A549 (cell line): ENCODE data around the gene TCP1. TPM values are rescaled to one million over a fixed set of nuclear protein-coding genes. Genes with fewer than 3 reads are reported as not detected.

Experiments used
- ATAC-seq, 2 experiments: fragments of 200-7000 bp in 1 of 2; fragments of >200 bp in 1 of 2; cut with Nextera tagmentation in 1 of 2; cut with Tn5 transposase in 1 of 2; 3 replicates each; pipeline versions ENCODE4 v1.8.0 to v1.9.1; 2018 to 2020; ENCODE audit warnings: mild to moderate bottlenecking in 1 of 2, moderate library complexity in 1 of 2
- CTCF ChIA-PET: fragments of 300-600 bp; sonication (Branson Sonifier 250); formaldehyde crosslinking; extraction: SDS; loops from one replicate; lab custom pipeline; 2021; ENCODE audit warnings: antibody characterized with exemption, inconsistent platforms; lab: Yijun Ruan, JAX
- POLR2A ChIA-PET: fragments of 350-600 bp; formaldehyde crosslinking; extraction: SDS; loops from one replicate; lab custom pipeline; 2021; ENCODE audit warnings: antibody characterized with exemption, inconsistent platforms; lab: Yijun Ruan, JAX
- DNase-seq, 2 experiments: peaks; one replicate each; pipeline versions ENCODE4 v3.0.0 to v3.0.0-alpha.2; 2011 to 2016; ENCODE audit warnings: low read depth in 1 of 2, low spot score in 1 of 2
- FAIRE-seq: peaks from 2 replicates; lab custom pipeline; 2011; peaks lifted over from hg19 to GRCh38; lab: Jason Lieb, UNC
- H3K27ac ChIP-seq, 2 experiments: fragments of >200 bp; sonication (Bioruptor Twin); formaldehyde crosslinking; 3 replicates each; pipeline ENCODE4 v1.5.1; 2016 to 2017
- H3K4me1 ChIP-seq: fragments of >200 bp; sonication (Bioruptor Twin); formaldehyde crosslinking; 3 replicates; pipeline ENCODE4 v1.6.1; 2016
- H3K4me2 ChIP-seq: fragments of >200 bp; sonication (Bioruptor Twin); formaldehyde crosslinking; 3 replicates; pipeline ENCODE4 v1.6.1; 2016
- H3K4me3 ChIP-seq: fragments of >200 bp; sonication (Bioruptor Twin); formaldehyde crosslinking; 3 replicates; pipeline ENCODE4 v1.5.1; 2016
- H3K9me3 ChIP-seq: fragments of >200 bp; sonication (Bioruptor Twin); formaldehyde crosslinking; 3 replicates; pipeline ENCODE4 v1.6.1; 2016
- ATOH8 ChIP-seq: fragments of 250-450 bp; sonication (Bioruptor Pico); IDR thresholded peaks from 2 replicates; pipeline ENCODE4 v1.5.0; 2020; ENCODE audit warnings: low read depth, mild to moderate bottlenecking, moderate library complexity
- CHD4 ChIP-seq: fragments of 200-600 bp; sonication (generic); IDR thresholded peaks from 2 replicates; pipeline ENCODE4 v1.6.1; 2016; ENCODE audit warnings: antibody characterized with exemption, mild to moderate bottlenecking, borderline replicate concordance
- E2F6 ChIP-seq: IDR thresholded peaks from 2 replicates; pipeline ENCODE4 v1.6.1; 2012; ENCODE audit warnings: low read depth, borderline replicate concordance
- EHMT2 ChIP-seq: fragments of 200-600 bp; sonication (generic); IDR thresholded peaks from 2 replicates; pipeline ENCODE4 v1.6.1; 2016; ENCODE audit warnings: antibody characterized with exemption, low read depth, mild to moderate bottlenecking, moderate library complexity
- EP300 ChIP-seq, 2 experiments: fragments of >200 bp; sonication (Bioruptor Twin); formaldehyde crosslinking; IDR thresholded peaks; 2 replicates in 1 of 2; 3 replicates in 1 of 2; pipeline ENCODE4 v1.6.1; 2016 to 2017
- FOSB ChIP-seq: fragments of 250-450 bp; sonication (Bioruptor Pico); IDR thresholded peaks from 2 replicates; pipeline ENCODE4 v1.5.0; 2020; ENCODE audit warnings: mild to moderate bottlenecking, moderate library complexity
- HOXB13 ChIP-seq: fragments of 250-450 bp; sonication (Bioruptor Pico); IDR thresholded peaks from 2 replicates; pipeline ENCODE4 v1.5.0; 2020; ENCODE audit warnings: low read depth, mild to moderate bottlenecking, moderate library complexity
- JUN ChIP-seq, 2 experiments: fragments of >200 bp; sonication (Bioruptor Twin); formaldehyde crosslinking; IDR thresholded peaks; 2 replicates in 1 of 2; 3 replicates in 1 of 2; pipeline ENCODE4 v1.6.1; 2016 to 2017
- KDM5A ChIP-seq: fragments of 200-600 bp; sonication (generic); IDR thresholded peaks from 2 replicates; pipeline ENCODE4 v1.6.1; 2016; ENCODE audit warnings: antibody characterized with exemption, mild to moderate bottlenecking
- MAFK ChIP-seq: fragments of 450-650 bp; IDR thresholded peaks from 2 replicates; pipeline ENCODE4 v1.6.1; 2014; ENCODE audit not compliant: partially characterized antibody
- MYC ChIP-seq: IDR thresholded peaks from 2 replicates; pipeline ENCODE4 v1.6.1; 2012; ENCODE audit warnings: mild to moderate bottlenecking, inconsistent platforms, low read length, improper control_type of control experiment, borderline replicate concordance
- NPAS2 ChIP-seq: fragments of 250-450 bp; sonication (Bioruptor Pico); IDR thresholded peaks from 2 replicates; pipeline ENCODE4 v1.8.0; 2022; ENCODE audit warnings: mild to moderate bottlenecking, moderate library complexity, borderline replicate concordance
- PHF8 ChIP-seq: fragments of 200-600 bp; sonication (generic); IDR thresholded peaks from 2 replicates; pipeline ENCODE4 v1.6.1; 2016; ENCODE audit warnings: low read depth, mild to moderate bottlenecking, antibody characterized with exemption, moderate library complexity, borderline replicate concordance
- POLR2AphosphoS2 ChIP-seq: conservative IDR thresholded peaks from 2 replicates; pipeline ENCODE4 v1.6.1; 2012; ENCODE audit warnings: low read length, improper control_type of control experiment, inconsistent platforms
- RAD21 ChIP-seq, 2 experiments: fragments of >200 bp in 1 of 2; sonication (Bioruptor Twin) in 1 of 2; formaldehyde crosslinking in 1 of 2; IDR thresholded peaks in 1 of 2; conservative IDR thresholded peaks in 1 of 2; 2 replicates in 1 of 2; 3 replicates in 1 of 2; pipeline ENCODE4 v1.6.1; 2012 to 2018; ENCODE audit warnings: inconsistent platforms in 1 of 2
- RNF2 ChIP-seq: fragments of 200-600 bp; sonication (generic); IDR thresholded peaks from 2 replicates; pipeline ENCODE4 v1.6.1; 2016; ENCODE audit warnings: low read depth, mild to moderate bottlenecking, antibody characterized with exemption, moderate library complexity, borderline replicate concordance
- SMC3 ChIP-seq: fragments of >200 bp; sonication (Bioruptor Twin); formaldehyde crosslinking; IDR thresholded peaks from 3 replicates; pipeline ENCODE4 v1.6.1; 2018; ENCODE audit warnings: inconsistent platforms
- USF2 ChIP-seq: fragments of 450-650 bp; IDR thresholded peaks from 2 replicates; pipeline ENCODE4 v1.6.1; 2014; ENCODE audit warnings: antibody characterized with exemption
- ZFP36 ChIP-seq: fragments of 450-650 bp; IDR thresholded peaks from 2 replicates; pipeline ENCODE4 v1.6.1; 2014; ENCODE audit warnings: borderline replicate concordance; ENCODE audit not compliant: partially characterized antibody
- ZSCAN20 ChIP-seq: fragments of 250-450 bp; sonication (Bioruptor Pico); IDR thresholded peaks from 2 replicates; pipeline ENCODE4 v1.8.0; 2022; ENCODE audit warnings: mild to moderate bottlenecking, moderate library complexity
- WGBS: methylation state at CpG from one replicate; pipeline ENCODE4 v1.1.6; 2017; ENCODE audit errors: missing lambda C conversion rate; 5-methylcytosine and 5-hydroxymethylcytosine counted together
- polyA plus RNA-seq, 4 experiments: library from polyadenylated mRNA; depleted of rRNA in 3 of 4; stranded (reverse); fragments of >200 nt; fragmentation: RNase III in 1 of 4; extraction: RNeasy Plus Mini Kit Qiagen cat#74134 plus additional on column Dnase treatment in 1 of 4; gene quantifications; 2 replicates in 3 of 4; 3 replicates in 1 of 4; pipeline ENCODE4 v1.2.3, GENCODE V29; 2011 to 2017
- TF ChIP-seq, protein P1 (sequence below): fragments of 250-450 bp; sonication (Bioruptor Pico); IDR thresholded peaks from 2 replicates; pipeline ENCODE4 v1.5.0; 2021; ENCODE audit warnings: mild to moderate bottlenecking, moderate library complexity, borderline replicate concordance
- TF ChIP-seq, protein P2 (sequence below): IDR thresholded peaks from 2 replicates; pipeline ENCODE4 v1.6.1; 2012
- TF ChIP-seq, protein P3 (sequence below): fragments of >200 bp; sonication (Bioruptor Twin); formaldehyde crosslinking; IDR thresholded peaks from 3 replicates; pipeline ENCODE4 v1.5.1; 2016

TCP1 gene
- polyA plus RNA-seq, 2 of the 4 experiments (the other 2 are of a cell fraction): 215 to 367 TPM

DNA sequence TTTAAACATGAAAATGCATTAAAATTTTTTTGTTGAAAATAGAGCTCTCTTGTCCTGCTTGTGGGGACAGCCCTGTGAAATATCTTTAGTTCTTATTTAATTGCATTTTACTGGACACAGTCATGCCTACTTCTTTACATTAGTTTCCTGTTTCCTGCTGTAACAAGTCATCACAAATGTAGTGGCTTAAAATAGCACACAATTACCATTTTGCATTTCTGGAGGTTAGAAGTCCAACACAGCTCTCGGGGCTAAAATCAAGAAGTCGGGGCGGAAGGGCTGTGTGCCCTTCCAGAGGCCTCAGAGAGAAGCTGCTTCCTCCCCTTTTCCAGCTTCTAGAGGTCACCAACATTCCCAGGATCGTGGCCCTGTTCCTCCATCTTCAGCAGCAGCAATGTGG, 40.1 kb upstream of the TCP1 start (continued):
- TF ChIP-seq, protein P1, sequence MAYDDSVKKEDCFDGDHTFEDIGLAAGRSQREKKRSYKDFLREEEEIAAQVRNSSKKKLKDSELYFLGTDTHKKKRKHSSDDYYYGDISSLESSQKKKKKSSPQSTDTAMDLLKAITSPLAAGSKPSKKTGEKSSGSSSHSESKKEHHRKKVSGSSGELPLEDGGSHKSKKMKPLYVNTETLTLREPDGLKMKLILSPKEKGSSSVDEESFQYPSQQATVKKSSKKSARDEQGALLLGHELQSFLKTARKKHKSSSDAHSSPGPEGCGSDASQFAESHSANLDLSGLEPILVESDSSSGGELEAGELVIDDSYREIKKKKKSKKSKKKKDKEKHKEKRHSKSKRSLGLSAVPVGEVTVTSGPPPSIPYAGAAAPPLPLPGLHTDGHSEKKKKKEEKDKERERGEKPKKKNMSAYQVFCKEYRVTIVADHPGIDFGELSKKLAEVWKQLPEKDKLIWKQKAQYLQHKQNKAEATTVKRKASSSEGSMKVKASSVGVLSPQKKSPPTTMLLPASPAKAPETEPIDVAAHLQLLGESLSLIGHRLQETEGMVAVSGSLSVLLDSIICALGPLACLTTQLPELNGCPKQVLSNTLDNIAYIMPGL (CRISPR knock-in tag): no peak
- TF ChIP-seq, protein P2, sequence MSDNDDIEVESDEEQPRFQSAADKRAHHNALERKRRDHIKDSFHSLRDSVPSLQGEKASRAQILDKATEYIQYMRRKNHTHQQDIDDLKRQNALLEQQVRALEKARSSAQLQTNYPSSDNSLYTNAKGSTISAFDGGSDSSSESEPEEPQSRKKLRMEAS: no peak
- TF ChIP-seq RAD21 (conservative IDR thresholded peaks at IDR 0.05 in 1 of 2, IDR thresholded peaks at IDR 0.05 in 1 of 2) (no peak), NPAS2 (no peak), CHD4 (no peak), EP300 (IDR thresholded peaks at IDR 0.05) (no peak), SMC3 (no peak), ATOH8 (CRISPR knock-in tag) (no peak), HOXB13 (CRISPR knock-in tag) (no peak), MYC (no peak), E2F6 (no peak)
- TF ChIP-seq, all 56 proteins: peak for 0

DNA sequence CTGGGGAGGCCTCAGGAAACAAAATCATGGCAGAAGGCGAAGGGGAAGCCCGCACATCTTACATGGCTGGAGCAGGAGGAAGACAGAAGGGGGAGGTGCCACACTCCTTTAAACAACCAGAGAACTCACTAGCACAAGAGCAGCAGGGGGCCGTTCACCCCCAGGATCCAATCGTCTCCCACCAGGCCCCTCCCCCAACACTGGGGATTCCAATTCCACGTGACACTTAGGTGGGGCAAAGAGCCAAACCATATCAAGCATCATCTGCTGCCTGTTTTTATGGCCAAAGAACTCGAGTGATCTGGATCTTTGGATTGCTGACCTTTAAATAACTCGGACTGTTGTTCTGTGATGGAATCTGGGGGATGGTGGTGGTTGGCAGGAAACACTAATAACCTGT, 38.7 kb upstream of the TCP1 start:
- ChIA-PET CTCF (interaction anchor here (0.9 kb wide), 1 partner anchor 16 kb away, joined by 5 read pairs; no protein-coding TSS in a partner anchor), POLR2A (no interaction called here)
- TF ChIP-seq KDM5A: no peak
- no peak for FAIRE-seq
- ATAC-seq: no peak
- Histone ChIP-seq H3K4me1 (no peaks in the 10 kb centered on the region), H3K4me2 (no peak overlapping the region), H3K9me3 (no peaks in the 10 kb centered on the region), H3K27ac (no peak overlapping the region), H3K4me3 (no peak overlapping the region)
- 44% methylated on average over 7 of the region's 7 CpGs for WGBS
- no peak for DNase-seq

DNA sequence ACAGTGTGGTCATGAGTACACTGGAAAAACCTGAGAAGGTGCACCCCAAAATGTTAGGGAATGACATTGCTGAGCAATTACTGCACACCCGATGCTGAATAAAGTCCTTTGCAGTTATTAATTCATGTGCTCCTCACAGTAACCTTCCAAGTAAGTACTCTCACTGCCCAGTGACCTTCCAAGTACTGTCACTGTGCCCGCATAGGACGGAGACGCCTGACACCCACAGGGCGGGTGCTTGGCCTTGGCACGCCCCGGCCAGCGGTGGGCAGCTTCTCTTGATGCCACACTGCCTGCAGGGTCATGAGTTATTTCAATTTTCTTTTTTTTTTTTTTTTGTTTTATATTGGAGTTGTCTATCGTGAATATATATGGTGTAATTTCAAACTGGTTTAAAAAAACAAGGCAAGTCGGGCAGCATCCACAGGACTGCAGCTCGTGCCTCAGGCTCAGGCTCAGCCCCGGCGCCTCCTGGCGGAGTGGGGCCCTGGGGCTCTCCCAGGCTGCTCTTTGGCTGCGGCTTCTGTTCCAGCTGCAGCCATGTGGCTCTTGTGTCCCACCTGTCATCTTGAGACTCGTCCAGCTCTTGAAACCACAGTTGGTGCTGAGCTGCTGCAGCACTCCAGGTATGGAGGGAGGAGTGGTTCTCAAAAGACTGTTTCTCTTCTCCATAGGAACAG, 37.7 kb upstream of the TCP1 start:
- ChIA-PET CTCF (interaction anchor here (0.6 kb wide), 1 partner anchor 18 kb away, joined by 3 read pairs; no protein-coding TSS in a partner anchor), POLR2A (no interaction called here)
- TF ChIP-seq RNF2 (no peak), MAFK (no peak), USF2 (no peak), PHF8 (no peak), JUN (IDR thresholded peaks at IDR 0.05) (no peak), FOSB (CRISPR knock-in tag) (no peak), EHMT2 (no peak), ZSCAN20 (CRISPR knock-in tag) (no peak), CHD4 (no peak), SMC3 (no peak), POLR2AphosphoS2 (no peak), HOXB13 (CRISPR knock-in tag) (no peak), ZFP36 (no peak)
- TF ChIP-seq, protein P3, sequence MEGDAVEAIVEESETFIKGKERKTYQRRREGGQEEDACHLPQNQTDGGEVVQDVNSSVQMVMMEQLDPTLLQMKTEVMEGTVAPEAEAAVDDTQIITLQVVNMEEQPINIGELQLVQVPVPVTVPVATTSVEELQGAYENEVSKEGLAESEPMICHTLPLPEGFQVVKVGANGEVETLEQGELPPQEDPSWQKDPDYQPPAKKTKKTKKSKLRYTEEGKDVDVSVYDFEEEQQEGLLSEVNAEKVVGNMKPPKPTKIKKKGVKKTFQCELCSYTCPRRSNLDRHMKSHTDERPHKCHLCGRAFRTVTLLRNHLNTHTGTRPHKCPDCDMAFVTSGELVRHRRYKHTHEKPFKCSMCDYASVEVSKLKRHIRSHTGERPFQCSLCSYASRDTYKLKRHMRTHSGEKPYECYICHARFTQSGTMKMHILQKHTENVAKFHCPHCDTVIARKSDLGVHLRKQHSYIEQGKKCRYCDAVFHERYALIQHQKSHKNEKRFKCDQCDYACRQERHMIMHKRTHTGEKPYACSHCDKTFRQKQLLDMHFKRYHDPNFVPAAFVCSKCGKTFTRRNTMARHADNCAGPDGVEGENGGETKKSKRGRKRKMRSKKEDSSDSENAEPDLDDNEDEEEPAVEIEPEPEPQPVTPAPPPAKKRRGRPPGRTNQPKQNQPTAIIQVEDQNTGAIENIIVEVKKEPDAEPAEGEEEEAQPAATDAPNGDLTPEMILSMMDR: no peak
- no peak overlapping the region for H3K27ac ChIP-seq
- DNase-seq (no peak), FAIRE-seq (no peak), ATAC-seq (no peak)
- H3K4me3 ChIP-seq: no peak overlapping the region
- H3K4me1 ChIP-seq: no peaks in the 10 kb centered on the region
- no peaks in the 10 kb centered on the region for H3K9me3 ChIP-seq
- no peak overlapping the region for H3K4me2 ChIP-seq
- WGBS: 80% methylated on average over 14 of the region's 16 CpGs
